GM19468 (cell line): ENCODE results near the gene SEPTIN5.
"Not testable (repeated sequence)": the region's sequence is repeated elsewhere in the genome, so short reads cannot be mapped to it uniquely, and the experiment has no call there.

Experiments used
- ATAC-seq: cut with Tn5 transposase; IDR thresholded peaks from one replicate; pipeline ENCODE4 v1.9.1; 2021; ENCODE audit warnings: mild to moderate bottlenecking, moderate library complexity, moderate number of reproducible peaks; ENCODE audit not compliant: unreplicated experiment; ENCODE audit errors: extremely low read depth

Gene SEPTIN5

GRCh38 chr22:19714312-19715187 lies at the start of gene SEPTIN5:
TSS of gene SEPTIN5 (plus strand) at chr22:19714503. CDS start at chr22:19714589, 86 bp downstream.
- no peak for ATAC-seq

GRCh38 chr22:19664951-19665783 lies 49.1 kb upstream of the SEPTIN5 start:
- ATAC-seq, result no peak

GRCh38 chr22:19665784-19666672 lies 48.3 kb upstream of the SEPTIN5 start:
- ATAC-seq, result no peak

- ATAC-seq, result no peak
Measured at GRCh38 chr22:19666673-19667593, 47.4 kb upstream of the SEPTIN5 start.

- ATAC-seq, result no peak
Measured at GRCh38 chr22:19667872-19668740, 46.2 kb upstream of the SEPTIN5 start.

GRCh38 chr22:19668748-19669147 lies 45.6 kb upstream of the SEPTIN5 start:
- no peak for ATAC-seq

GRCh38 chr22:19669570-19669969 lies 44.7 kb upstream of the SEPTIN5 start:
- ATAC-seq, result no peak

- no peak for ATAC-seq
Measured at GRCh38 chr22:19671316-19671715, 43.0 kb upstream of the SEPTIN5 start.

- ATAC-seq, result no peak
Measured at GRCh38 chr22:19672054-19672776, 42.1 kb upstream of the SEPTIN5 start.

GRCh38 chr22:19673660-19674059 lies 40.6 kb upstream of the SEPTIN5 start:
- ATAC-seq, result no peak

GRCh38 chr22:19674129-19674928 lies 40.0 kb upstream of the SEPTIN5 start:
- ATAC-seq, result no peak

- no peak for ATAC-seq
Measured at GRCh38 chr22:19674929-19675253, 39.4 kb upstream of the SEPTIN5 start.

- ATAC-seq, result no peak
Measured at GRCh38 chr22:19675428-19675827, 38.9 kb upstream of the SEPTIN5 start.

GRCh38 chr22:19676437-19676836 lies 37.9 kb upstream of the SEPTIN5 start:
- not testable (repeated sequence) for ATAC-seq

GRCh38 chr22:19678949-19679521 lies 35.3 kb upstream of the SEPTIN5 start:
- no peak for ATAC-seq

- no peak for ATAC-seq
Measured at GRCh38 chr22:19679522-19680101, 34.7 kb upstream of the SEPTIN5 start.
